ENCODE data around the gene SNCB. TPM values are rescaled to one million over a fixed set of nuclear protein-coding genes. Genes with fewer than 3 reads are reported as not detected.
"Not testable (repeated sequence)": the region's sequence is repeated elsewhere in the genome, so short reads cannot be mapped to it uniquely, and the experiment has no call there.

Gene SNCB
- total RNA-seq, 4 donors from 2014 or later = not detected

DNA sequence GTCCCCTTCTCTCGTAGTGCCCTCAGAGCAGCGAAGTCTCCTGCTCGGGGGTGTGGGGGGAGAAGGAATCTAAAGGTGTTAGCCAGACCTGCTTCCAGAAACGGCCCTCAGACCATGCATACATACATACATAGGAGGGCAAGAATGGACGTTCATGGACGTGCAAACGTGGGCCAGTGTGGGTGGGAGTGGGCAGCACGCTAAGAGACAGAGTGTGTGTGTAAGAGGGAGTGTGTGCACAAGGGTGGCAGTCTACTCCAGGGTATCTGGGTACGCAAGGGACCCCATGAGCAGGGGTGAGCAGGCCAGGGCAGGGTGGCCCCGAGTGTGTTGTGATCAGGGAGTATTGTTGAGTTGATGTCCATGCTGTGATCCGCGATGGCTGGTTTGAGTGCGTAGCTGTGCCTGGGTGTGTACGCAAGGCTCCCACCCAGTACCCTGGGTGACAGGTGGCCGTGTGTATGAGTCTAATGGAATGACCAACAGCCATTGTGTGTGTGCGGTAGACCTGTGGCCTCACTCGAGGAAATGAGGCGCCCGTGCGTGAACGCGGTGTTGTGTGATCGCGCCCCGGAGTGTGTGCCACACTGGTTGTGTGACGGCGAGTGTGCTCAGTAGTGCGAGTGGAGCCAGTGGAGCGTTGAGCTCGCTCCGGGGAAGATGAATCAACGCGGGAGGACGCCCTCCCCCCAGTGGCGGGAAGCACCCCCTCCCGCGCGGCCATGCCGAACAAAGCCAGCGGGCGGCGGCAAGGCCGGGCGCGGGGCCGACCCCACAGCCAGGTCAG, 21.2 kb downstream of the SNCB start:
- ATAC-seq (ENCODE audit: low FRiP score) (peak; percentile 12), DNase-seq (ENCODE audit: low spot score) (no peak)
- TF ChIP-seq CTCF (IDR thresholded peaks at IDR 0.05) = no peak

DNA sequence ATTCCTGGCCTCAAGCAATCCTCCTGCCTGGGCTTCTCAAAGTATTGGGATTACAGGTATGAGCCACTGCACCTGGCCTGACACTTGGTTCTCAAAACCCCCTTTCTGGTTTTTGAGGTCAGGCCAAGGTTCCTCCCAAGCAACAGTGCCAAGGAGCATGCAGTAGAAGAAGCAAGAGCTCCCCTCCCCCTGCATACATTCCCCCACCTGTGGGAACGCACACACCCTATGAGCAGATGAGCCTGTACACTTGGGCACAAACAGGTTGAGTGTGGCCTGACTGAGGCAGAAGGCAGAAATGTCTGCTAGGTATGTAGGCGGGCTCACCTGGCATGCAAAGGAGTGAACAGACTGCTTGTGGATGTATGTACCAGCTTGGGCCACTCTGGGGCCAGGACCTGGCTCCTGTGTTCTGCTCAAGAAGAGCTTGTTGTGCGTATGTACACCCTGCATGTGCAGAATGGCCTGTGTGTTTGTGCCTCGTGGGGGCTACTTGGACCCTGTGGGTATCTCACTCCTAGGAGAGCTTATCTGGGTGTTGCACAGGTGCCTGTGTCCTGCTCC, 22.1 kb downstream of the SNCB start:
- TF ChIP-seq CTCF (IDR thresholded peaks at IDR 0.05) = no peak
- DNase-seq (ENCODE audit: low spot score) = no peak
- ATAC-seq (ENCODE audit: low FRiP score) = no peak

DNA sequence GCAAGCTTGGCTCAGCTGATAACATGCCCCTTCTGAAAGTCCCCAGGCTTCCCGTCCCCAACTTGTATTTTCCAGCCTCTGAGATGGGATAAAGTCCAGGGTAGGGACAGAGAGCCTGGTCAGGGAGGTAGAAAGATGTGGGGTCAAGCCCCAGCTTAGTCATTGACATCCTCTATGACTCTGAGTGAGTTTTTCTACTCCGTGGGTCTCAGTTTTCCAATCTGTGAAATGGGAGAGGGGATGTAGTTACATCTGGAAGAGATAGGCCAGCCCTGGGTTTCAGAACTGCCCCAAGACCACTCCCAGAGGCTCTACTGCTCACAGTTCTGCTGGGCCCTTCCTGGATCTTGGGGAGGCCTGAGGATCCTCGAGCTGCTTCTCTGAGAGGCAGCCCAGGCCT, 23.5 kb downstream of the SNCB start:
- ATAC-seq (ENCODE audit: low FRiP score) = no peak
- no peak for DNase-seq (ENCODE audit: low spot score)
- TF ChIP-seq CTCF (IDR thresholded peaks at IDR 0.05) = no peak

DNA sequence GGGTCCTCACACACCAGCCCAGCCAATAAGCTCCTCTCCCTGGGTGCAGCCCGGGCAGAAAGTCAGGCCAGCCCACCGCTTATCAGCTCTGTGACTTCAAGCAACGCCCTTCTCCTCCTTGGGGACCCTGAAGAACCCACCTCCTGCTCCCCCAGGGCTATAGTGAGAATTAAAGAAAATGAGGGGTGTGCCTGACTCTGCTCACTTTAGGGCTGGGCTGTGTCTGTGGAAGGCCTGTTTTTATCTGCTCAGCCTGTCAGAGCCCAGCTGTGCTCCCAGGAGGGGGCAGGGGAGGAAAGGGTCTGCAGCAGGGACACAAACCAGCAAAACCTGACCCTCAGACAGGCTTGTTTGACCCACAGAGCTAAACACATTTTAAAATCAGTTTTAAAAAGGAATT, 24.3 kb downstream of the SNCB start:
- no peak for TF ChIP-seq CTCF (IDR thresholded peaks at IDR 0.05)
- ATAC-seq (ENCODE audit: low FRiP score) = no peak
- DNase-seq (ENCODE audit: low spot score) = no peak

GRCh38 chr5:176603091-176603490, 27.2 kb downstream of the SNCB start:
- TF ChIP-seq CTCF (IDR thresholded peaks at IDR 0.05) = no peak
- no peak for ATAC-seq (ENCODE audit: low FRiP score)
- no peak for DNase-seq (ENCODE audit: low spot score)

GRCh38 chr5:176601901-176602482, 28.3 kb downstream of the SNCB start:
- no peak for TF ChIP-seq CTCF (IDR thresholded peaks at IDR 0.05)
- ATAC-seq (ENCODE audit: low FRiP score) (no peak), DNase-seq (ENCODE audit: low spot score) (no peak)

DNA sequence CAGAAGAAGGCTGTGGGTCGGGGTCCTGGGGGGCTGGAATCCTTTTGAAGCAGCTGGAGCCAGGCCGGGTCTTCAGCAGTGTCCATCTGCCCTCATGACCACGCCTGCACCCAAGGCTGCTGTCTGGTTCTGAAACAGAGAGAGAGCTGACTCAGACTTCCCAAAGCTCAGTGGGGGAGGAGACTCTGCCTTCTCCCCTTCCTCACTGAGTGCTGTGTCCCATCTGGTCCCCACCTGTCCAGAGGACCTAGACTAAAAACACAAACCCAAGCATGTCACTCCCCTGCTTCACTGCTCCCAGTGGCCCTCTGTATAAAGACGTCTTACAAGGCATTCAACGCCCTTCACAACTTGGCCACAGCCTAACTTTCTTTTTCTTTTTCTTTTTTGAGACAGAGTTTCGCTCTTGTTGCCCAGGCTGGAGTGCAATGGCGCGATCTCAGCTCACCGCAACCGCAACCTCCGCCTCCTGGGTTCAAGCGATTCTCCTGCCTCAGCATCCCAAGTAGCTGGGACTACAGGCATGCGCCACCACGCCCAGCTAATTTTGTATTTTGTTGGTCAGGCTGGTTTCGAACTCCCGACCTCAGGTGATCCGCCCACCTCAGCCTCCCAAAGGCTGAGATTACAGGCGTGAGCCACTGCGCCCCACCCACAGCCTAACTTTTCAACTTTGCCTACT, 30.4 kb downstream of the SNCB start:
- not testable (repeated sequence) for ATAC-seq (ENCODE audit: low FRiP score); DNase-seq (ENCODE audit: low spot score)

Measured in omental fat pad (tissue), 4 donors.